Pancreas (tissue), 10 donors: ENCODE data around the gene SCMH1. TPM values are rescaled to one million over a fixed set of nuclear protein-coding genes. Genes with fewer than 3 reads are reported as not detected.
"Not testable (repeated sequence)": the region's sequence is repeated elsewhere in the genome, so short reads cannot be mapped to it uniquely, and the experiment has no call there.

ENCODE experiments used
- ATAC-seq, 4 donors: fragments of 200-7000 bp; cut with Tn5 transposase; one replicate each; pipeline versions ENCODE4 v1.8.0 to v1.9.1; 2020; ENCODE audit warnings: mild to moderate bottlenecking in 4 of 4, moderate library complexity in 4 of 4
- DNase-seq, 6 donors: peaks; one replicate each; pipeline ENCODE4 v3.0.0-alpha.2; 2020
- FAIRE-seq: peaks from 2 replicates; lab custom pipeline; 2012; peaks lifted over from hg19 to GRCh38; lab: Jason Lieb, UNC
- H3K27ac ChIP-seq, 4 donors: fragments of 200-600 bp; sonication (generic); 1 replicate in 3 of 4; 2 replicates in 1 of 4; pipeline versions ENCODE4 v1.5.0 to v1.8.0; 2020
- H3K27me3 ChIP-seq, 4 donors: fragments of 200-600 bp; one replicate each; pipeline ENCODE4 v1.8.0; 2021
- H3K36me3 ChIP-seq, 3 donors: fragments of 200-600 bp; sonication (generic) in 1 of 3; one replicate each; pipeline versions ENCODE4 v1.5.0 to v1.8.0; 2020 to 2021
- H3K4me1 ChIP-seq, 3 donors: fragments of 200-600 bp; one replicate each; pipeline ENCODE4 v1.8.0; 2021
- H3K4me3 ChIP-seq, 4 donors: fragments of 200-600 bp; sonication (generic) in 2 of 4; one replicate each; pipeline versions ENCODE4 v1.5.0 to v1.8.0; 2020 to 2021
- H3K9me3 ChIP-seq, 4 donors: fragments of 200-600 bp; one replicate each; pipeline ENCODE4 v1.8.0; 2021
- CTCF ChIP-seq, 4 donors: fragments of 200-600 bp; sonication (generic) in 3 of 4; IDR thresholded peaks; one replicate each; pipeline versions ENCODE4 v1.5.0 to v1.8.0; 2021; ENCODE audit warnings: antibody characterized with exemption in 4 of 4
- WGBS, 2 donors: extraction: QIAGEN DNeasy Blood & Tissue Kit; methylation state at CpG; one replicate each; pipeline ENCODE4 v1.1.7; 2013; 5-methylcytosine and 5-hydroxymethylcytosine counted together
- intact Hi-C, 3 donors: fragments of 100-400 bp; cut with DNase I; formaldehyde crosslinking; loops; one replicate each; pipeline versions ENCODE4 v1.11.1 to v1.14.2; 2022
- polyA plus RNA-seq, 2 donors: library from polyadenylated mRNA; stranded (reverse); fragments of 200-250 nt; gene quantifications; one replicate each; pipeline ENCODE4 v1.2.3, GENCODE V29; 2013
- total RNA-seq, 6 donors: library from RNA; stranded (reverse); fragmentation: NEBNext Ultra II Directional in 4 of 6; extraction: Animal tissue kit (Norgen Biotek cat#: 25700) in 4 of 6; gene quantifications; one replicate each; pipeline versions ENCODE4 v1.2.1 to v1.2.4, GENCODE V29; 2021 to 2023
- donor health status: healthy with polysubstance abuse.
- donor health status: DM: no; HTN: no; CAD: no; lungs with moderate emphysema.
- donor health status: DM: no; HTN: no; CAD: no.
- donor health status: control.
- donor health status: control.
- donor health status: Bipolar disorder and iron deficiency.
- donor health status: DM: yes; HTN: yes; CAD: no.
- donor health status: DM: no; HTN: no; CAD: no.
- donor health status: DM: no; HTN: no; CAD: no.
- donor health status: DM: yes; HTN: yes; CAD: no.

The SCMH1 gene
- total and polyA plus RNA-seq, 8 donors: 24.5 to 41.9 (median 29.9) TPM

GRCh38 chr1:41199375-41199774, 42.7 kb downstream of the SCMH1 start:
- ATAC-seq (no peak), DNase-seq (no peak), FAIRE-seq (no peak)
- Histone ChIP-seq H3K27me3 (no peaks in the 10 kb centered on the region), H3K4me1 (peaks cover 5 to 10% (median 9%) of the 10 kb centered on the region in 3 donors), H3K27ac (no peak overlapping the region), H3K9me3 (no peaks in the 10 kb centered on the region), H3K4me3 (no peak overlapping the region), H3K36me3 (no peaks in the 10 kb centered on the region)
- no peak for TF ChIP-seq CTCF (IDR thresholded peaks at IDR 0.05)
- intact Hi-C loops: no loop called here

- H3K4me3 ChIP-seq: no peak overlapping the region
- 69 to 78% methylated on average over 1 of the region's 1 CpG for WGBS, 2 donors
- ATAC-seq (no peak), FAIRE-seq (no peak), DNase-seq (no peak)
- H3K9me3 ChIP-seq: no peaks in the 10 kb centered on the region
- H3K36me3 ChIP-seq: no peaks in the 10 kb centered on the region
- TF ChIP-seq CTCF (IDR thresholded peaks at IDR 0.05): no peak
- peaks cover 0 to 8% (median 0%) of the 10 kb centered on the region in 3 donors for H3K4me1 ChIP-seq
- H3K27me3 ChIP-seq: no peaks in the 10 kb centered on the region
- intact Hi-C loops: no loop called here
- no peak overlapping the region for H3K27ac ChIP-seq
These were observed 49.5 kb downstream of the SCMH1 start for GRCh38 chr1:41192456-41193178.

GRCh38 chr1:41184446-41184845, 57.7 kb downstream of the SCMH1 start:
- FAIRE-seq (no peak), ATAC-seq (no peak), DNase-seq (no peak)
- Histone ChIP-seq H3K27ac (no peak overlapping the region), H3K27me3 (no peaks in the 10 kb centered on the region), H3K4me3 (no peak overlapping the region), H3K9me3 (no peaks in the 10 kb centered on the region), H3K36me3 (no peaks in the 10 kb centered on the region), H3K4me1 (no peaks in the 10 kb centered on the region)
- WGBS, 2 donors: 79 to 84% methylated on average over 1 of the region's 1 CpG
- intact Hi-C loops: no loop called here
- TF ChIP-seq CTCF (IDR thresholded peaks at IDR 0.05): no peak

GRCh38 chr1:41178230-41178629, 63.9 kb downstream of the SCMH1 start:
- H3K27ac ChIP-seq, H3K27me3 ChIP-seq, intact Hi-C loops, H3K36me3 ChIP-seq, ATAC-seq, H3K4me3 ChIP-seq, FAIRE-seq, DNase-seq, H3K4me1 ChIP-seq, H3K9me3 ChIP-seq: not testable (repeated sequence)
- WGBS, 2 donors: 90 to 96% methylated on average over 2 to 3 of the region's 3 CpGs

- FAIRE-seq: no peak
- Histone ChIP-seq H3K27ac (no peak overlapping the region), H3K27me3 (no peaks in the 10 kb centered on the region), H3K4me3 (no peak overlapping the region), H3K36me3 (no peaks in the 10 kb centered on the region), H3K9me3 (no peaks in the 10 kb centered on the region), H3K4me1 (peaks cover 0 to 9% (median 4%) of the 10 kb centered on the region in 3 donors)
- TF ChIP-seq CTCF (IDR thresholded peaks at IDR 0.05): no peak
- DNase-seq: no peak
- intact Hi-C loops: no loop called here
- peak in 1 of 4 donors; percentile 19 for ATAC-seq
These were observed 66.6 kb downstream of the SCMH1 start for GRCh38 chr1:41175546-41175945.
